Measurements from ENCODE around the gene ZNF217. TPM values are rescaled to one million over a fixed set of nuclear protein-coding genes. Genes with fewer than 3 reads are reported as not detected.
"Not testable (repeated sequence)": the region's sequence is repeated elsewhere in the genome, so short reads cannot be mapped to it uniquely, and the experiment has no call there.

The ZNF217 gene
- total RNA-seq, 4 donors from 2014 or later: 24.9 to 48.8 (median 36.8) TPM

- TF ChIP-seq CTCF (IDR thresholded peaks at IDR 0.05): no peak
- DNase-seq (ENCODE audit: low spot score) (peak; percentile 33), ATAC-seq (ENCODE audit: low FRiP score) (peak; percentile 72)
Observed at GRCh38 chr20:53623454-53624211, 30.0 kb upstream of the ZNF217 start.

- DNase-seq (ENCODE audit: low spot score) (no peak), ATAC-seq (ENCODE audit: low FRiP score) (no peak)
- TF ChIP-seq CTCF (IDR thresholded peaks at IDR 0.05): no peak
Observed at GRCh38 chr20:53623134-53623453, 29.5 kb upstream of the ZNF217 start.

GRCh38 chr20:53622247-53623133, 28.9 kb upstream of the ZNF217 start:
- no peak for TF ChIP-seq CTCF (IDR thresholded peaks at IDR 0.05)
- ATAC-seq (ENCODE audit: low FRiP score) (no peak), DNase-seq (ENCODE audit: low spot score) (no peak)

- ATAC-seq (ENCODE audit: low FRiP score) (peak; percentile 86), DNase-seq (ENCODE audit: low spot score) (no peak)
- no peak for TF ChIP-seq CTCF (IDR thresholded peaks at IDR 0.05)
Observed at GRCh38 chr20:53621482-53622246, 28.0 kb upstream of the ZNF217 start.

GRCh38 chr20:53618490-53619000, 24.9 kb upstream of the ZNF217 start:
- not testable (repeated sequence) for DNase-seq (ENCODE audit: low spot score); ATAC-seq (ENCODE audit: low FRiP score)

- ATAC-seq (ENCODE audit: low FRiP score): no peak
- DNase-seq (ENCODE audit: low spot score): no peak
- TF ChIP-seq CTCF (IDR thresholded peaks at IDR 0.05): no peak
Observed at GRCh38 chr20:53617791-53618489, 24.3 kb upstream of the ZNF217 start.

GRCh38 chr20:53616489-53616888, 22.9 kb upstream of the ZNF217 start:
- not testable (repeated sequence) for DNase-seq (ENCODE audit: low spot score)

More at GRCh38 chr20:53616489-53616888, 22.9 kb upstream of the ZNF217 start:
- ATAC-seq (ENCODE audit: low FRiP score): not testable (repeated sequence)
